K562 (cell line): Measurements from ENCODE around the gene TREH.

Source experiments
- NFIC ChIP-seq: fragments of 450-650 bp; IDR thresholded peaks from 2 replicates; pipeline ENCODE4 v1.6.1; 2017; ENCODE audit warnings: mild to moderate bottlenecking, inconsistent platforms
- XRCC4 ChIP-seq: IDR thresholded peaks from one replicate; pipeline ENCODE4 v1.6.1; 2011; ENCODE audit not compliant: insufficient read depth, insufficient read length; ENCODE audit errors: extremely low read depth

- TF ChIP-seq XRCC4, result no peak
- no peak for TF ChIP-seq NFIC
Observed at GRCh38 chr11:118666371-118666770, 13.1 kb downstream of the TREH start.
